GM23338 (cell line): ENCODE results near the gene CLASP2. TPM values are rescaled to one million over a fixed set of nuclear protein-coding genes. Genes with fewer than 3 reads are reported as not detected.

Experiments used
- ATAC-seq: fragments of 200-7000 bp; cut with Tn5 transposase; 3 replicates; pipeline ENCODE4 v1.9.1; 2020
- DNase-seq: peaks from one replicate; pipeline ENCODE4 v3.0.0-alpha.2; 2015; ENCODE audit warnings: low spot score
- H2AFZ ChIP-seq: fragments of 200-600 bp; sonication (generic); 2 replicates; pipeline ENCODE4 v1.8.0; 2016; ENCODE audit warnings: antibody characterized with exemption, mild to moderate bottlenecking, moderate library complexity
- H3F3A ChIP-seq: fragments of 200-600 bp; sonication (generic); replicated peaks from 2 replicates; pipeline ENCODE4 v1.8.0; 2017; ENCODE audit warnings: antibody characterized with exemption, mixed run types, low read depth
- H3K27ac ChIP-seq: fragments of 200-600 bp; sonication (generic); 2 replicates; pipeline ENCODE4 v1.6.1; 2016; ENCODE audit warnings: low read depth
- H3K27me3 ChIP-seq: fragments of 200-600 bp; sonication (generic); 2 replicates; pipeline ENCODE4 v1.8.0; 2016; ENCODE audit warnings: mild to moderate bottlenecking, mixed run types, moderate library complexity; ENCODE audit not compliant: insufficient read depth
- H3K36me3 ChIP-seq: fragments of 200-600 bp; sonication (generic); 2 replicates; pipeline ENCODE4 v1.8.0; 2016; ENCODE audit warnings: mild to moderate bottlenecking; ENCODE audit not compliant: insufficient read depth
- H3K4me1 ChIP-seq: fragments of 200-600 bp; sonication (generic); 2 replicates; pipeline ENCODE4 v1.8.0; 2016; ENCODE audit warnings: mild to moderate bottlenecking, moderate library complexity; ENCODE audit not compliant: insufficient read depth
- H3K4me2 ChIP-seq: fragments of 200-600 bp; sonication (generic); 2 replicates; pipeline ENCODE4 v1.7.1; 2017; ENCODE audit warnings: mixed run types
- H3K4me3 ChIP-seq: fragments of 200-600 bp; sonication (generic); 2 replicates; pipeline ENCODE4 v1.6.1; 2016; ENCODE audit warnings: mixed run types
- H3K79me2 ChIP-seq: fragments of 200-600 bp; sonication (generic); replicated peaks from 2 replicates; pipeline ENCODE4 v1.8.0; 2017; ENCODE audit warnings: mild to moderate bottlenecking; ENCODE audit not compliant: insufficient read depth
- H3K9me2 ChIP-seq: fragments of 200-600 bp; sonication (generic); 2 replicates; pipeline ENCODE4 v1.8.0; 2017; ENCODE audit not compliant: insufficient read depth
- H4K20me1 ChIP-seq: fragments of 200-600 bp; sonication (generic); replicated peaks from 2 replicates; pipeline ENCODE4 v1.8.0; 2017; ENCODE audit warnings: mild to moderate bottlenecking; ENCODE audit not compliant: insufficient read depth
- H3K27ac Mint-ChIP-seq: 2 replicates; pipeline ENCODE4 v1.8.0; 2020; ENCODE audit warnings: inconsistent platforms, mild to moderate bottlenecking, moderate library complexity, mixed read lengths
- H3K27me3 Mint-ChIP-seq: 3 replicates; pipeline ENCODE4 v1.8.0; 2022; ENCODE audit warnings: low read depth, mild to moderate bottlenecking, moderate library complexity, mixed read lengths, inconsistent platforms; ENCODE audit not compliant: insufficient read depth, poor library complexity
- H3K36me3 Mint-ChIP-seq: 3 replicates; pipeline ENCODE4 v1.8.0; 2021; ENCODE audit warnings: low read depth, mild to moderate bottlenecking, inconsistent platforms, moderate library complexity, mixed read lengths
- H3K4me1 Mint-ChIP-seq: 3 replicates; pipeline ENCODE4 v1.8.0; 2020; ENCODE audit warnings: mild to moderate bottlenecking, inconsistent platforms, mixed read lengths
- H3K4me3 Mint-ChIP-seq: 3 replicates; pipeline ENCODE4 v1.8.0; 2021; ENCODE audit warnings: moderate library complexity, mild to moderate bottlenecking, inconsistent platforms, mixed read lengths
- H3K9me3 Mint-ChIP-seq: 3 replicates; pipeline ENCODE4 v1.8.0; 2020; ENCODE audit warnings: moderate library complexity, mild to moderate bottlenecking, inconsistent platforms, mixed read lengths
- CREB1 ChIP-seq: fragments of 250-450 bp; sonication (Bioruptor Pico); IDR thresholded peaks from 2 replicates; pipeline ENCODE4 v1.5.0; 2020; ENCODE audit warnings: low read depth, mild to moderate bottlenecking, moderate library complexity
- CTCF ChIP-seq, 2 experiments: fragments of 200-600 bp in 1 of 2; sonication (generic) in 1 of 2; conservative IDR thresholded peaks; 2 replicates each; pipeline versions ENCODE4 v1.5.1 to v1.6.1; 2016 to 2017; ENCODE audit warnings: antibody characterized with exemption in 2 of 2, low read depth in 2 of 2, mild to moderate bottlenecking in 2 of 2, moderate library complexity in 1 of 2
- EZH2 ChIP-seq: fragments of 200-600 bp; sonication (generic); IDR thresholded peaks from one replicate; pipeline ENCODE4 v1.8.0; 2017; ENCODE audit warnings: antibody characterized with exemption, mild to moderate bottlenecking, low read depth; ENCODE audit not compliant: unreplicated experiment
- NANOG ChIP-seq: IDR thresholded peaks from 2 replicates; pipeline ENCODE4 v1.6.1; 2016; ENCODE audit warnings: antibody characterized with exemption, borderline replicate concordance
- POLR2AphosphoS5 ChIP-seq: IDR thresholded peaks from 2 replicates; pipeline ENCODE4 v1.6.1; 2016; ENCODE audit warnings: antibody characterized with exemption, low read depth
- STAT1 ChIP-seq: IDR thresholded peaks from one replicate; pipeline ENCODE4 v1.6.1; 2016; ENCODE audit warnings: antibody characterized with exemption; ENCODE audit not compliant: unreplicated experiment
- ZNF114 ChIP-seq: fragments of 250-450 bp; sonication (Bioruptor Pico); IDR thresholded peaks from 2 replicates; pipeline ENCODE4 v1.5.0; 2020; ENCODE audit warnings: mild to moderate bottlenecking, moderate library complexity
- ZNF331 ChIP-seq: fragments of 250-450 bp; sonication (Bioruptor Pico); IDR thresholded peaks from 2 replicates; pipeline ENCODE4 v1.5.0; 2020; ENCODE audit warnings: low read depth, mild to moderate bottlenecking, moderate library complexity
- polyA plus RNA-seq: library from polyadenylated mRNA; unstranded; fragments of >200 nt; fragmentation: Nextera tagmentation; extraction: Ambion mirVana; gene quantifications from 2 replicates; pipeline ENCODE4 v1.2.1, GENCODE V29; 2016
- total RNA-seq: library from RNA; depleted of rRNA; stranded (reverse); fragments of >200 nt; shearing (Covaris generic); gene quantifications from 2 replicates; pipeline ENCODE4 v1.2.3, GENCODE V29; 2014
- TF ChIP-seq, protein P1 (sequence below): IDR thresholded peaks from one replicate; pipeline ENCODE4 v1.6.1; 2018; ENCODE audit warnings: antibody characterized with exemption; ENCODE audit not compliant: unreplicated experiment
- TF ChIP-seq, protein P2 (sequence below): fragments of 250-450 bp; sonication (Bioruptor Pico); IDR thresholded peaks from 2 replicates; pipeline ENCODE4 v1.5.0; 2020; ENCODE audit warnings: mild to moderate bottlenecking, moderate library complexity
- TF ChIP-seq, protein P3 (sequence below): IDR thresholded peaks from 2 replicates; pipeline ENCODE4 v1.6.1; 2016; ENCODE audit warnings: antibody characterized with exemption

Gene CLASP2
- total and polyA plus RNA-seq, 2 experiments from 2014 or later: 12.8 to 74.6 TPM

DNA sequence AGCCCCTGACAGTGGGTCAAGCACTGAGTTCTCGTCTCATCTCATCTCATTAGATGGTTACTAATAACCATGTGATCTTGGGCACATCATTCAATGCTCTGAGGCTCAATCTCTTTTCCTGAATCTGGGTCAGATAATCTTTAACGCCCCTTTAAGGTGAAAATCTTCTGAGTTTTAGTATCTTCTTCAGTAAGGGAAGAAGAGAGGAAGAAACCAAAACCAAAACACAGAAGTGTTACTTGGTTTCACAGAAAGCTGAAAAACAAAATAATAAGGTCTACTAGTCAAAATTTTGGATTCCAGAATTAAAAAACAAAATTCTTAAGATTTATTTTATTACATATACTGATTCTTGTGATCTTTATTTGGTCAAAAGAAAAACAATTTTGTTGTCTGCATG lies 78.2 kb downstream of the CLASP2 start:
- Histone ChIP-seq H2AFZ (no peak overlapping the region), H3K79me2 (no peaks in the 10 kb centered on the region), H3K4me3 (no peak overlapping the region), H3K4me1 (peaks cover 15% of the 10 kb centered on the region), H3K9me2 (no peaks in the 10 kb centered on the region), H3F3A (no peaks in the 10 kb centered on the region), H4K20me1 (no peaks in the 10 kb centered on the region), H3K36me3 (no peaks in the 10 kb centered on the region), H3K27me3 (no peaks in the 10 kb centered on the region), H3K4me2 (no peak overlapping the region), H3K27ac (no peak overlapping the region)
- peaks cover 3% of the 10 kb centered on the region for H3K27me3 Mint-ChIP-seq
- no peak overlapping the region for H3K4me3 Mint-ChIP-seq
- H3K9me3 Mint-ChIP-seq: no peaks in the 10 kb centered on the region
- TF ChIP-seq POLR2AphosphoS5 (no peak), EZH2 (no peak), ZNF114 (CRISPR knock-in tag) (no peak), NANOG (no peak), ZNF331 (no peak), CTCF (conservative IDR thresholded peaks at IDR 0.05; ENCODE audit: low read depth in 2 of 2) (no peak), STAT1 (no peak), CREB1 (CRISPR knock-in tag) (no peak)
- TF ChIP-seq, protein P1, sequence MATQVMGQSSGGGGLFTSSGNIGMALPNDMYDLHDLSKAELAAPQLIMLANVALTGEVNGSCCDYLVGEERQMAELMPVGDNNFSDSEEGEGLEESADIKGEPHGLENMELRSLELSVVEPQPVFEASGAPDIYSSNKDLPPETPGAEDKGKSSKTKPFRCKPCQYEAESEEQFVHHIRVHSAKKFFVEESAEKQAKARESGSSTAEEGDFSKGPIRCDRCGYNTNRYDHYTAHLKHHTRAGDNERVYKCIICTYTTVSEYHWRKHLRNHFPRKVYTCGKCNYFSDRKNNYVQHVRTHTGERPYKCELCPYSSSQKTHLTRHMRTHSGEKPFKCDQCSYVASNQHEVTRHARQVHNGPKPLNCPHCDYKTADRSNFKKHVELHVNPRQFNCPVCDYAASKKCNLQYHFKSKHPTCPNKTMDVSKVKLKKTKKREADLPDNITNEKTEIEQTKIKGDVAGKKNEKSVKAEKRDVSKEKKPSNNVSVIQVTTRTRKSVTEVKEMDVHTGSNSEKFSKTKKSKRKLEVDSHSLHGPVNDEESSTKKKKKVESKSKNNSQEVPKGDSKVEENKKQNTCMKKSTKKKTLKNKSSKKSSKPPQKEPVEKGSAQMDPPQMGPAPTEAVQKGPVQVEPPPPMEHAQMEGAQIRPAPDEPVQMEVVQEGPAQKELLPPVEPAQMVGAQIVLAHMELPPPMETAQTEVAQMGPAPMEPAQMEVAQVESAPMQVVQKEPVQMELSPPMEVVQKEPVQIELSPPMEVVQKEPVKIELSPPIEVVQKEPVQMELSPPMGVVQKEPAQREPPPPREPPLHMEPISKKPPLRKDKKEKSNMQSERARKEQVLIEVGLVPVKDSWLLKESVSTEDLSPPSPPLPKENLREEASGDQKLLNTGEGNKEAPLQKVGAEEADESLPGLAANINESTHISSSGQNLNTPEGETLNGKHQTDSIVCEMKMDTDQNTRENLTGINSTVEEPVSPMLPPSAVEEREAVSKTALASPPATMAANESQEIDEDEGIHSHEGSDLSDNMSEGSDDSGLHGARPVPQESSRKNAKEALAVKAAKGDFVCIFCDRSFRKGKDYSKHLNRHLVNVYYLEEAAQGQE: no peak
- TF ChIP-seq, protein P2, sequence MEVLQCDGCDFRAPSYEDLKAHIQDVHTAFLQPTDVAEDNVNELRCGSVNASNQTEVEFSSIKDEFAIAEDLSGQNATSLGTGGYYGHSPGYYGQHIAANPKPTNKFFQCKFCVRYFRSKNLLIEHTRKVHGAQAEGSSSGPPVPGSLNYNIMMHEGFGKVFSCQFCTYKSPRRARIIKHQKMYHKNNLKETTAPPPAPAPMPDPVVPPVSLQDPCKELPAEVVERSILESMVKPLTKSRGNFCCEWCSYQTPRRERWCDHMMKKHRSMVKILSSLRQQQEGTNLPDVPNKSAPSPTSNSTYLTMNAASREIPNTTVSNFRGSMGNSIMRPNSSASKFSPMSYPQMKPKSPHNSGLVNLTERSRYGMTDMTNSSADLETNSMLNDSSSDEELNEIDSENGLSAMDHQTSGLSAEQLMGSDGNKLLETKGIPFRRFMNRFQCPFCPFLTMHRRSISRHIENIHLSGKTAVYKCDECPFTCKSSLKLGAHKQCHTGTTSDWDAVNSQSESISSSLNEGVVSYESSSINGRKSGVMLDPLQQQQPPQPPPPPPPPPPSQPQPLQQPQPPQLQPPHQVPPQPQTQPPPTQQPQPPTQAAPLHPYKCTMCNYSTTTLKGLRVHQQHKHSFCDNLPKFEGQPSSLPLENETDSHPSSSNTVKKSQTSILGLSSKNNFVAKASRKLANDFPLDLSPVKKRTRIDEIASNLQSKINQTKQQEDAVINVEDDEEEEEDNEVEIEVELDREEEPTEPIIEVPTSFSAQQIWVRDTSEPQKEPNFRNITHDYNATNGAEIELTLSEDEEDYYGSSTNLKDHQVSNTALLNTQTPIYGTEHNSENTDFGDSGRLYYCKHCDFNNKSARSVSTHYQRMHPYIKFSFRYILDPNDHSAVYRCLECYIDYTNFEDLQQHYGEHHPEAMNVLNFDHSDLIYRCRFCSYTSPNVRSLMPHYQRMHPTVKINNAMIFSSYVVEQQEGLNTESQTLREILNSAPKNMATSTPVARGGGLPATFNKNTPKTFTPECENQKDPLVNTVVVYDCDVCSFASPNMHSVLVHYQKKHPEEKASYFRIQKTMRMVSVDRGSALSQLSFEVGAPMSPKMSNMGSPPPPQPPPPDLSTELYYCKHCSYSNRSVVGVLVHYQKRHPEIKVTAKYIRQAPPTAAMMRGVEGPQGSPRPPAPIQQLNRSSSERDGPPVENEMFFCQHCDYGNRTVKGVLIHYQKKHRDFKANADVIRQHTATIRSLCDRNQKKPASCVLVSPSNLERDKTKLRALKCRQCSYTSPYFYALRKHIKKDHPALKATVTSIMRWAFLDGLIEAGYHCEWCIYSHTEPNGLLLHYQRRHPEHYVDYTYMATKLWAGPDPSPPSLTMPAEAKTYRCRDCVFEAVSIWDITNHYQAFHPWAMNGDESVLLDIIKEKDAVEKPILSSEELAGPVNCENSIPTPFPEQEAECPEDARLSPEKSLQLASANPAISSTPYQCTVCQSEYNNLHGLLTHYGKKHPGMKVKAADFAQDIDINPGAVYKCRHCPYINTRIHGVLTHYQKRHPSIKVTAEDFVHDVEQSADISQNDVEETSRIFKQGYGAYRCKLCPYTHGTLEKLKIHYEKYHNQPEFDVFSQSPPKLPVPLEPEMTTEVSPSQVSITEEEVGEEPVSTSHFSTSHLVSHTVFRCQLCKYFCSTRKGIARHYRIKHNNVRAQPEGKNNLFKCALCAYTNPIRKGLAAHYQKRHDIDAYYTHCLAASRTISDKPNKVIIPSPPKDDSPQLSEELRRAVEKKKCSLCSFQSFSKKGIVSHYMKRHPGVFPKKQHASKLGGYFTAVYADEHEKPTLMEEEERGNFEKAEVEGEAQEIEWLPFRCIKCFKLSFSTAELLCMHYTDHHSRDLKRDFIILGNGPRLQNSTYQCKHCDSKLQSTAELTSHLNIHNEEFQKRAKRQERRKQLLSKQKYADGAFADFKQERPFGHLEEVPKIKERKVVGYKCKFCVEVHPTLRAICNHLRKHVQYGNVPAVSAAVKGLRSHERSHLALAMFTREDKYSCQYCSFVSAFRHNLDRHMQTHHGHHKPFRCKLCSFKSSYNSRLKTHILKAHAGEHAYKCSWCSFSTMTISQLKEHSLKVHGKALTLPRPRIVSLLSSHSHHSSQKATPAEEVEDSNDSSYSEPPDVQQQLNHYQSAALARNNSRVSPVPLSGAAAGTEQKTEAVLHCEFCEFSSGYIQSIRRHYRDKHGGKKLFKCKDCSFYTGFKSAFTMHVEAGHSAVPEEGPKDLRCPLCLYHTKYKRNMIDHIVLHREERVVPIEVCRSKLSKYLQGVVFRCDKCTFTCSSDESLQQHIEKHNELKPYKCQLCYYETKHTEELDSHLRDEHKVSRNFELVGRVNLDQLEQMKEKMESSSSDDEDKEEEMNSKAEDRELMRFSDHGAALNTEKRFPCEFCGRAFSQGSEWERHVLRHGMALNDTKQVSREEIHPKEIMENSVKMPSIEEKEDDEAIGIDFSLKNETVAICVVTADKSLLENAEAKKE (CRISPR knock-in tag): no peak
- TF ChIP-seq, protein P3, sequence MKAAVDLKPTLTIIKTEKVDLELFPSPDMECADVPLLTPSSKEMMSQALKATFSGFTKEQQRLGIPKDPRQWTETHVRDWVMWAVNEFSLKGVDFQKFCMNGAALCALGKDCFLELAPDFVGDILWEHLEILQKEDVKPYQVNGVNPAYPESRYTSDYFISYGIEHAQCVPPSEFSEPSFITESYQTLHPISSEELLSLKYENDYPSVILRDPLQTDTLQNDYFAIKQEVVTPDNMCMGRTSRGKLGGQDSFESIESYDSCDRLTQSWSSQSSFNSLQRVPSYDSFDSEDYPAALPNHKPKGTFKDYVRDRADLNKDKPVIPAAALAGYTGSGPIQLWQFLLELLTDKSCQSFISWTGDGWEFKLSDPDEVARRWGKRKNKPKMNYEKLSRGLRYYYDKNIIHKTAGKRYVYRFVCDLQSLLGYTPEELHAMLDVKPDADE: no peak
- no peak overlapping the region for H3K27ac Mint-ChIP-seq
- no peak for DNase-seq
- no peak for ATAC-seq
- peaks cover 2% of the 10 kb centered on the region; the same call in 1 of the 3 replicates for H3K36me3 Mint-ChIP-seq
- H3K4me1 Mint-ChIP-seq: peaks cover 18% of the 10 kb centered on the region; the same call in 2 of the 3 replicates
